Fibroblast of lung (primary cell): ENCODE data around the gene ARHGAP11A. TPM values are rescaled to one million over a fixed set of nuclear protein-coding genes. Genes with fewer than 3 reads are reported as not detected.

Source experiments
- DNase-seq, 2 donors: peaks; one replicate each; pipeline versions ENCODE4 v3.0.0 to v3.0.0-alpha.2; 2010; ENCODE audit warnings: low read depth in 2 of 2
- H2AFZ ChIP-seq: 2 replicates; pipeline ENCODE4 v1.5.1; 2012; ENCODE audit warnings: low read length, control low read depth, inconsistent platforms
- H3K27ac ChIP-seq: 2 replicates; pipeline ENCODE4 v1.5.1; 2011; ENCODE audit warnings: low read length, control low read depth; ENCODE audit not compliant: insufficient read depth
- H3K27me3 ChIP-seq: 2 replicates; pipeline ENCODE4 v1.5.1; 2011; ENCODE audit warnings: mild to moderate bottlenecking, low read length; ENCODE audit not compliant: control insufficient read depth, insufficient read depth
- H3K36me3 ChIP-seq: 2 replicates; pipeline ENCODE4 v1.5.1; 2011; ENCODE audit warnings: low read length; ENCODE audit not compliant: control insufficient read depth, insufficient read depth
- H3K4me1 ChIP-seq: 2 replicates; pipeline ENCODE4 v1.5.1; 2011; ENCODE audit warnings: low read length; ENCODE audit not compliant: control insufficient read depth, insufficient read depth; ENCODE audit errors: extremely low read depth
- H3K4me2 ChIP-seq: 2 replicates; pipeline ENCODE4 v1.5.1; 2011; ENCODE audit warnings: low read length, control low read depth; ENCODE audit not compliant: insufficient read depth; ENCODE audit errors: extremely low read depth
- H3K4me3 ChIP-seq, 4 experiments: fragments of 200-600 bp in 1 of 4; sonication (generic) in 1 of 4; replicated peaks in 1 of 4; 2 replicates each; pipeline ENCODE4 v1.5.1; 2011 to 2016; ENCODE audit warnings: low read length in 4 of 4, low read depth in 3 of 4, mild to moderate bottlenecking in 3 of 4, control low read depth in 2 of 4, inconsistent platforms in 1 of 4, mixed read lengths in 1 of 4; ENCODE audit not compliant: insufficient read depth in 1 of 4; ENCODE audit errors: control extremely low read depth in 1 of 4
- H3K79me2 ChIP-seq: 2 replicates; pipeline ENCODE4 v1.5.1; 2012; ENCODE audit warnings: mild to moderate bottlenecking, low read length, inconsistent platforms; ENCODE audit not compliant: control insufficient read depth, insufficient read depth
- H3K9ac ChIP-seq: 2 replicates; pipeline ENCODE4 v1.5.1; 2011; ENCODE audit warnings: mild to moderate bottlenecking, low read length, control low read depth; ENCODE audit not compliant: insufficient read depth
- H3K9me3 ChIP-seq: 2 replicates; pipeline ENCODE4 v1.5.1; 2012; ENCODE audit warnings: low read depth, low read length; ENCODE audit not compliant: control insufficient read depth, insufficient read depth
- H4K20me1 ChIP-seq: 2 replicates; pipeline ENCODE4 v1.5.1; 2011; ENCODE audit warnings: low read length; ENCODE audit not compliant: control insufficient read depth, insufficient read depth; ENCODE audit errors: extremely low read depth
- EZH2 ChIP-seq: IDR thresholded peaks from 2 replicates; pipeline ENCODE4 v1.5.1; 2012; ENCODE audit warnings: low read length, control low read depth, mild to moderate bottlenecking; ENCODE audit errors: missing control alignments
- polyA plus RNA-seq, 2 donors: library from polyadenylated mRNA; depleted of rRNA in 1 of 2; stranded (reverse) in 1 of 2; unstranded in 1 of 2; fragments of >200 nt; gene quantifications; 2 replicates each; pipeline ENCODE4 v1.2.1, GENCODE V29; 2011 to 2012; ENCODE audit warnings: missing spikeins in 1 of 2
- total RNA-seq: library from RNA; depleted of rRNA; stranded (reverse); fragments of >200 nt; gene quantifications from 2 replicates; pipeline ENCODE4 v1.2.1, GENCODE V29; 2014
- TF ChIP-seq, protein P1 (sequence below), 2 donors: IDR thresholded peaks in 1 of 2; conservative IDR thresholded peaks in 1 of 2; 1 replicate in 1 of 2; 2 replicates in 1 of 2; pipeline ENCODE4 v1.5.1; 2011 to 2012; ENCODE audit warnings: low read length in 2 of 2, control low read depth in 1 of 2, inconsistent platforms in 1 of 2, low read depth in 1 of 2, mild to moderate bottlenecking in 1 of 2

The ARHGAP11A gene
- total and polyA plus RNA-seq, 2 donors (not counting 1 experiment from before 2014, with no cell fraction given) = 9.1 to 21.1 TPM

DNA sequence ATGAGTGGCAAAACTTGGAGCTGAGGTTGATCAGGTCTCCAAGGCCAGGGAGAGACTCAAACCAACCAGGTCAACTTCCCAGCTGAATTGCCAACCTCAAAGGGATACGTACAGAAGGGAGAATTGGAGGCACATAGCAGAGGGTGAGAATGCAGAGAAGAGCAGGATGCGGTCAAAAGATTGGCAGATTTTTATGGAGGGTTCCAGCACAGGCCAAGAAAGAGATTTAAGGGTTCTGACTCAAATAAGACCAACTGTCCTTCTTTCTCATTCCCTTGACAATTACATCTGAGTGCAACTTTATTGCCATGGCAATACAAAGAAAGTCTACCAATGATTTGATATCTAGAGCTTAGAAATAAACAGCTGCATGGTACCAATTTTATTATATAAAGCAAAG, 59.4 kb downstream of the ARHGAP11A start:
- no peak overlapping the region for H2AFZ ChIP-seq
- no peaks in the 10 kb centered on the region for H3K27me3 ChIP-seq
- H3K4me2 ChIP-seq = no peak overlapping the region
- DNase-seq = no peak
- no peaks in the 10 kb centered on the region for H3K36me3 ChIP-seq
- H3K79me2 ChIP-seq = no peaks in the 10 kb centered on the region
- H3K4me3 ChIP-seq = no peak overlapping the region
- peaks cover 2% of the 10 kb centered on the region for H3K4me1 ChIP-seq
- TF ChIP-seq EZH2 = no peak
- TF ChIP-seq, protein P1, sequence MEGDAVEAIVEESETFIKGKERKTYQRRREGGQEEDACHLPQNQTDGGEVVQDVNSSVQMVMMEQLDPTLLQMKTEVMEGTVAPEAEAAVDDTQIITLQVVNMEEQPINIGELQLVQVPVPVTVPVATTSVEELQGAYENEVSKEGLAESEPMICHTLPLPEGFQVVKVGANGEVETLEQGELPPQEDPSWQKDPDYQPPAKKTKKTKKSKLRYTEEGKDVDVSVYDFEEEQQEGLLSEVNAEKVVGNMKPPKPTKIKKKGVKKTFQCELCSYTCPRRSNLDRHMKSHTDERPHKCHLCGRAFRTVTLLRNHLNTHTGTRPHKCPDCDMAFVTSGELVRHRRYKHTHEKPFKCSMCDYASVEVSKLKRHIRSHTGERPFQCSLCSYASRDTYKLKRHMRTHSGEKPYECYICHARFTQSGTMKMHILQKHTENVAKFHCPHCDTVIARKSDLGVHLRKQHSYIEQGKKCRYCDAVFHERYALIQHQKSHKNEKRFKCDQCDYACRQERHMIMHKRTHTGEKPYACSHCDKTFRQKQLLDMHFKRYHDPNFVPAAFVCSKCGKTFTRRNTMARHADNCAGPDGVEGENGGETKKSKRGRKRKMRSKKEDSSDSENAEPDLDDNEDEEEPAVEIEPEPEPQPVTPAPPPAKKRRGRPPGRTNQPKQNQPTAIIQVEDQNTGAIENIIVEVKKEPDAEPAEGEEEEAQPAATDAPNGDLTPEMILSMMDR (conservative IDR thresholded peaks at IDR 0.05 in 1 of 2, IDR thresholded peaks at IDR 0.05 in 1 of 2; ENCODE audit: low read depth in 1 of 2, low read length in 2 of 2) = no peak
- no peak overlapping the region for H3K9ac ChIP-seq
- H3K9me3 ChIP-seq = no peaks in the 10 kb centered on the region
- H3K27ac ChIP-seq = no peak overlapping the region
- no peaks in the 10 kb centered on the region for H4K20me1 ChIP-seq

DNA sequence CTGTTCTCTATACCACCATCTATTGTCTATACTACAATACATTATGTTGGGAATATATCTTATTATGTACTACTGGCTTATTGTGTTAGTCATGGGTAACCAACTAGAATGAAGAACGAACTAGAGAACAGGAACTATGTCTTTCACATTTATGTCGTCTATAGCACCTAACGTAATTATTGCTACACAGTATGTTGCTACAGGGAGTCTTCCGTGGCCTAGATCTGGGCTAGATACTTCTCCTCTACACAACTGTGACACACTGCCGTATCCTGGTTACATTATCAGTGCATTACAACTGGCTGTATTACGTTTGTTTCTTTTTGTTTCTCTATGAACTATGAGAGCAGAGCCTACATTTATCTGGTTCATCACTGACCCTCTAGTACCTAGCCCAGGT, 60.2 kb downstream of the ARHGAP11A start:
- Histone ChIP-seq H3K27ac (no peak overlapping the region), H3K36me3 (no peaks in the 10 kb centered on the region), H2AFZ (no peak overlapping the region), H3K9me3 (no peaks in the 10 kb centered on the region), H3K4me1 (peaks cover 2% of the 10 kb centered on the region), H3K4me2 (no peak overlapping the region), H4K20me1 (no peaks in the 10 kb centered on the region), H3K4me3 (no peak overlapping the region), H3K27me3 (no peaks in the 10 kb centered on the region), H3K9ac (no peak overlapping the region), H3K79me2 (no peaks in the 10 kb centered on the region)
- TF ChIP-seq EZH2 = no peak
- TF ChIP-seq, protein P1 (conservative IDR thresholded peaks at IDR 0.05 in 1 of 2, IDR thresholded peaks at IDR 0.05 in 1 of 2; ENCODE audit: low read depth in 1 of 2, low read length in 2 of 2) = no peak
- no peak for DNase-seq

DNA sequence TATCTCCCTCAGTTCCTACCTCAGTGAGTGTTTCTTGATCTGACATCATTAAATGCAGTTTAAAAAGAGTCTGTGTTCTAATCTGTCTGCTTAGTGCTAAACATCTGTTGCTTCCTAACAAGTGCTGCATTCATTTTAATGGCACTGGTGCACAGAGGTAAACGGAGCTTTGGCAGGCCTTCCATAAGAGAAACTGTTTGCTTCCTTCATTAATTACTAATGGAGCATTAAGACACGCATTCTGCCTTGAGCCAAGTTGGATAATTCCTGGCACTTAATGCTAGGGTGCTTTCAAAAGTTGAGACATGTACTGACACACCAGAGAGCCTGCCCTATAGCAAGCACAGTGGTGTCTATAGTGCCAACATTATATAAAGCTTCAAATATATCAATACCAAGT, 60.9 kb downstream of the ARHGAP11A start:
- Histone ChIP-seq H3K9me3 (no peaks in the 10 kb centered on the region), H3K79me2 (no peaks in the 10 kb centered on the region), H2AFZ (no peak overlapping the region), H3K9ac (no peak overlapping the region), H3K27me3 (no peaks in the 10 kb centered on the region), H3K4me1 (peaks cover 2% of the 10 kb centered on the region), H3K27ac (no peak overlapping the region), H3K36me3 (no peaks in the 10 kb centered on the region), H3K4me2 (no peak overlapping the region), H4K20me1 (no peaks in the 10 kb centered on the region), H3K4me3 (no peak overlapping the region)
- TF ChIP-seq EZH2 = no peak
- TF ChIP-seq, protein P1 (conservative IDR thresholded peaks at IDR 0.05 in 1 of 2, IDR thresholded peaks at IDR 0.05 in 1 of 2; ENCODE audit: low read depth in 1 of 2, low read length in 2 of 2) = no peak
- DNase-seq = no peak
